DND-41 (cell line): ENCODE measurements around the gene SYNE2.

Experiments
- ATAC-seq: fragments of 200-7000 bp; cut with Tn5 transposase; 3 replicates; pipeline ENCODE4 v1.9.1; 2021; ENCODE audit warnings: low read depth; ENCODE audit not compliant: insufficient read depth
- DNase-seq: peaks from one replicate; pipeline ENCODE4 v3.0.0-alpha.2; 2020
- H2AFZ ChIP-seq: 2 replicates; pipeline ENCODE4 v1.6.0; 2012; ENCODE audit warnings: low read depth, low read length
- H3K27ac ChIP-seq: 2 replicates; pipeline ENCODE4 v1.5.1; 2012; ENCODE audit warnings: low read length, inconsistent platforms
- H3K27me3 ChIP-seq: fragments of 200-600 bp; sonication (generic); 2 replicates; pipeline ENCODE4 v1.6.0; 2012; ENCODE audit warnings: low read length, mild to moderate bottlenecking, inconsistent platforms; ENCODE audit not compliant: insufficient read depth, poor library complexity
- H3K36me3 ChIP-seq: 2 replicates; pipeline ENCODE4 v1.5.1; 2012; ENCODE audit warnings: low read length, inconsistent platforms; ENCODE audit not compliant: insufficient read depth
- H3K4me1 ChIP-seq: 2 replicates; pipeline ENCODE4 v1.5.1; 2012; ENCODE audit warnings: mild to moderate bottlenecking, low read length; ENCODE audit not compliant: insufficient read depth
- H3K4me2 ChIP-seq: 2 replicates; pipeline ENCODE4 v1.6.0; 2012; ENCODE audit warnings: mild to moderate bottlenecking, moderate library complexity, low read length, inconsistent platforms; ENCODE audit not compliant: insufficient read depth
- H3K4me3 ChIP-seq, 2 experiments: fragments of 200-600 bp in 1 of 2; shearing (Covaris generic) in 1 of 2; 2 replicates each; pipeline ENCODE4 v1.5.1; 2012 to 2016; ENCODE audit warnings: inconsistent platforms in 2 of 2, low read length in 2 of 2, mild to moderate bottlenecking in 2 of 2, low read depth in 1 of 2, moderate library complexity in 1 of 2
- H3K79me2 ChIP-seq: 2 replicates; pipeline ENCODE4 v1.6.0; 2012; ENCODE audit warnings: low read length, inconsistent platforms; ENCODE audit not compliant: insufficient read depth
- H3K9ac ChIP-seq: 2 replicates; pipeline ENCODE4 v1.6.0; 2012; ENCODE audit warnings: low read depth, mild to moderate bottlenecking, inconsistent platforms, low read length, moderate library complexity
- H3K9me3 ChIP-seq: 2 replicates; pipeline ENCODE4 v1.5.1; 2012; ENCODE audit warnings: low read length, moderate library complexity, mild to moderate bottlenecking, inconsistent platforms; ENCODE audit not compliant: insufficient read depth, severe bottlenecking
- H4K20me1 ChIP-seq: 2 replicates; pipeline ENCODE4 v1.6.0; 2012; ENCODE audit warnings: low read length; ENCODE audit not compliant: insufficient read depth
- CTCF ChIP-seq: IDR thresholded peaks from 2 replicates; pipeline ENCODE4 v1.5.1; 2012; ENCODE audit warnings: borderline replicate concordance, low read length, moderate library complexity, mild to moderate bottlenecking; ENCODE audit not compliant: poor library complexity, severe bottlenecking; ENCODE audit errors: extremely low read depth
- EZH2 ChIP-seq: IDR thresholded peaks from 3 replicates; pipeline ENCODE4 v1.6.1; 2012; ENCODE audit warnings: borderline replicate concordance, low read depth, mild to moderate bottlenecking, moderate library complexity, low read length, inconsistent platforms; ENCODE audit not compliant: severe bottlenecking

SYNE2 gene

GRCh38 chr14:63840981-63841380, 11.8 kb upstream of the SYNE2 start:
- H3K27ac ChIP-seq, result no peak overlapping the region
- H3K4me2 ChIP-seq, result no peak overlapping the region
- no peaks in the 10 kb centered on the region for H4K20me1 ChIP-seq
- H3K36me3 ChIP-seq, result no peaks in the 10 kb centered on the region
- no peaks in the 10 kb centered on the region for H3K27me3 ChIP-seq
- H3K4me3 ChIP-seq, result no peak overlapping the region
- peak; percentile 48; the same call in 1 of the 3 replicates for ATAC-seq
- H3K9ac ChIP-seq, result no peak overlapping the region
- TF ChIP-seq EZH2 (no peak), CTCF (peak; percentile 53)
- no peak overlapping the region for H2AFZ ChIP-seq
- no peaks in the 10 kb centered on the region for H3K9me3 ChIP-seq
- peak; percentile 41 for DNase-seq
- no peaks in the 10 kb centered on the region for H3K4me1 ChIP-seq
- H3K79me2 ChIP-seq, result no peaks in the 10 kb centered on the region

GRCh38 chr14:63843796-63844195, 9.0 kb upstream of the SYNE2 start:
- no peak for TF ChIP-seq CTCF

GRCh38 chr14:63848890-63849289, 3.9 kb upstream of the SYNE2 start:
- no peak for TF ChIP-seq CTCF
- TF ChIP-seq EZH2, result no peak
- ATAC-seq, result no peak
- Histone ChIP-seq H3K36me3 (no peaks in the 10 kb centered on the region; the same call in 1 of the 2 replicates), H3K79me2 (peaks cover 8% of the 10 kb centered on the region), H2AFZ (no peak overlapping the region), H3K4me1 (peaks cover 7% of the 10 kb centered on the region), H3K9ac (no peak overlapping the region), H3K4me3 (no peak overlapping the region), H3K27me3 (no peaks in the 10 kb centered on the region), H3K4me2 (no peak overlapping the region), H3K27ac (no peak overlapping the region), H3K9me3 (no peaks in the 10 kb centered on the region), H4K20me1 (0 out of 2 replicates have a peak, but pooled peaks cover under 1% of the 10 kb centered on the region)
- DNase-seq, result no peak

More at GRCh38 chr14:63843796-63844195, 9.0 kb upstream of the SYNE2 start:
- ATAC-seq, result no peak
- Histone ChIP-seq H3K79me2 (no peaks in the 10 kb centered on the region), H3K4me2 (no peak overlapping the region), H3K36me3 (no peaks in the 10 kb centered on the region), H3K27ac (no peak overlapping the region), H3K9me3 (no peaks in the 10 kb centered on the region), H3K27me3 (no peaks in the 10 kb centered on the region), H4K20me1 (no peaks in the 10 kb centered on the region), H3K9ac (no peak overlapping the region), H3K4me1 (no peaks in the 10 kb centered on the region), H3K4me3 (no peak overlapping the region), H2AFZ (no peak overlapping the region)
- DNase-seq, result no peak
